Anterior cingulate cortex (tissue), 58 donors: Measurements from ENCODE around the gene NDUFA8.

Experiments used
- DNase-seq, 58 donors: peaks; one replicate each; lab custom pipeline; 2025; lab: John Stamatoyannopoulos, UW

The NDUFA8 gene

DNA sequence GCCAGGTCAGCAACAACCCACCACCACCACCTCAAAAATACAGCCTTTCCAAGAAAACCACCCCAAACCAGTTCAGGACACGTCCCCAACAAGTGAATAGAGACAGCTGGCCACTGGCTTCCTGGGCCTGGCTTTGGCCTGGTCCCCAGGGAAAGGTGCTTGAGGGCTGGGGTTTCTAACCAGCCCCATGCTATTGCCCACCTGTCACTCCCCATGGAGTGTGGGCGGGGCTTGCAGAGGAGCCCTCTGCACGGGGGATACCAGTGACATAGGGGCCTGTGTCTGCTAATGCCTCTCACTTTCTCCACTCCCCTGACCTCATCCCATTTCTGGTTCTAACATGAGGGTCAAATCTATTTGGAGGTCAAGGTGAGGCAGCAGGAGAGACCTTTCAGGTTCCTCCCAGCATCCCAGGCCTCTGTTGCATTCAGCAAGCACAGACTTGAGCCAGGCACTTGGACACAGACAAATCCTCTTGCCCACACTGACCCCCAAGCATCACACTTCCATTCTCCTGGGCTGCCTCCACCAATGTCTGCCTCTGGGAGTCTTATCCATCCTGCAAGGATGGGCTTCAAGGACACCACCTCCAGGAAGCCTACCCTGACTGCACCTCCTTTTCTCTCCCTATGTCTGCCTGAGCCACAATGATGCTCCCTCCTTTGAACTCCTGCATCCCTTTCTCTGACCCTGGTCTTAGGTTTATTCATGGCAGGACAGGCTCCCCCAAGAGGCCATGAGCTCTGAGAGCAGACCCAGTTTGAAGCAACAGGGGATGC lies 50.4 kb downstream of the NDUFA8 start:
- DNase-seq = no peak

DNA sequence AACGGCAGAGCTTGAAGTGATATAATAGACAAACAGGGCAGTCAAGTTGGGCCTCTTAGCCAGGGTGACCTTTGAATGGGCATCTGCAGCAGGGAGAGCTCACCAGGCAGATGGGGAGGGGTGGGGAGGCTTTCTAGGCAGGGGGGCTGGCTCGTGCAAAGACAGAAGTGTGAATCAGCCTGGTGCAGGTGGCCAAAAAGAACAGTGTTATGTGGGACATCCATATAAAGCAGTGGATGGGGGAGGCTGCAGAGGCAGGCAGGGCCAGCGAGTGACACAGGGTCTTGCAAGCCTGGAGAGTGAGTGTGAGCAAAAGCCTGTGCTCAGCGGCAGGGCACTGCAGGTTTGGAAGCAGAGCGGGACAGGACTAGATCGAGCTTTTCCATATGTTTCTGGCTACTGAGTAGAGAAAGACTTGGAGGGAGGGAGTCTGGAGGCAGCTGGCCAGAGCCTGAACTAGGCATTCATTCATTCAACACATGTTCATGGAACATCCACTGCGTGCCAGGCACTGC lies 52.2 kb downstream of the NDUFA8 start:
- DNase-seq = peak in 11 of 58 donors; percentile 28 to 60 (median 33)

DNA sequence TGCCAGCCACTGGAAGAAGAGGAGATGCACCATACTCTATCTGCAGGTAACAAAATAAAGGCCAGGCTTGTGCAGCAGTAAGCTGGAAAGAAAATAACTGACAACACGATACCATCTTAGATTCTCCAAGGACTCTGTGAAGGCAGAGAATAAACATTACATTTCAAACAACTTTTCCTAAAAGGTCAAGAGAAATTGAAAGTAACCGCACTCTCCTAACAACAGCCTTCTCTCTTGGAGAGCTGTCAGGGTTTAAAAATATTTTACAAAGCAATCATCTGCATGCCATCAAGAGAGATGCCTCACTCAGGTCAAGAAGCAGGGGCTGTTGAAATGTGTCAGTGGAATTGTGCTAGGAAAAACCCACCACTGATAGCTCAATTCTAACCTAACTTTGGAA lies 53.0 kb downstream of the NDUFA8 start:
- DNase-seq = no peak

DNA sequence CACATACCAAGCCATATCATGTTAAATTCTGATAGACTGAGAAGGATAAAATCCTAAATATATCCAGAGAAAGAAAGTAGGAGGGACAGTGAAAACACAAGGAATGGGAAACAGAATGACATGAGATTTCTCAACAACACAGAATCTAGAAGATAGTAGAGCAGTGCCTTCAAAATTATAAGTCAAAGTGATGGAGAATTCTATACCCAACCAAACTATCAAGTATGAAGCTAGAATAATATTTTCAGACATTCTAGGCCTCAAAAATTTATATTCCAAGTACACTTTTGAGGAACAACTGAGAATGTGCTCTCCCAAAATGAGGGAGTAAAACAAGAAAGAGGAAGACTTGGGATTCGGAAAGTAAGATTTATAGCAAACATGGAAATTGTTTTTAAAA lies 55.6 kb downstream of the NDUFA8 start:
- no peak for DNase-seq

DNA sequence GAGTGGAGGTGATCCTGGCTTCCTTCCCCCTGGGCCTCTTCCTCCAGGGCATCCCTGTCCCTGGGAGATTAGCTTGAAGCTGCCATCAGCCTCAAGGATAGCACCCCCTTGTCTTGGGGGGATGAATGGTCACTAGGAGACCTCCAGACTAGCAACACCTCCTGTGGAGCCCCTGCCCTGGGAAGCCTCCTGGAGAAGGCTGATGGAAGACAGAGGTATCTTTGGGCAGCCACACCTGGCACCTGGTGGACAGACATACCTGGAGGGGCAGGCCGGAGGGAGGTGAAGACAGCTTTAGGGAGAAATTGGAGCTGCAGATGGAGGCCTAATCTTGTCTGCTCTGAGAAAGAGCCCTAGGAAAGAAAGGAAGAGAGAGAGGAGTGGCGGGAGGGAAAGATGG lies 57.4 kb downstream of the NDUFA8 start:
- no peak for DNase-seq

DNA sequence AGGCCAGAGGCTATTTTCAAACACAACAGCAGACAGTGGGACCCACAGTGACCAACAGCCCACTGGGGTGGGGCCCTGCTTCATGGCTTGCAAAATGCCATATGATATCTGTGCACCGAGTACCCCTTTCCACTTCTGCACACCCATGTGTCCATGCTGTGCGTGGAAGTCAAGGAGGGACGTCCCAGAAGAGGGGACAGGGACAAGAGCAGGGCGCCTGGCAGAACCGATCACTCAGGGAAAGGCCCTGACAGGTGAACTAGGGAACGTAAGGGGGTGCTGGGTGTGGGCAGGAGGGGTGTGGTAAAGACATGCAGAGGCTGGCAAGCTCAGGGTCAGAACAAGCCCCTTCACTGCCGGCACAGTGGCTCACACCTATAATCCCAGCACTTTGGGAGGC lies 58.8 kb downstream of the NDUFA8 start:
- DNase-seq = no peak

DNA sequence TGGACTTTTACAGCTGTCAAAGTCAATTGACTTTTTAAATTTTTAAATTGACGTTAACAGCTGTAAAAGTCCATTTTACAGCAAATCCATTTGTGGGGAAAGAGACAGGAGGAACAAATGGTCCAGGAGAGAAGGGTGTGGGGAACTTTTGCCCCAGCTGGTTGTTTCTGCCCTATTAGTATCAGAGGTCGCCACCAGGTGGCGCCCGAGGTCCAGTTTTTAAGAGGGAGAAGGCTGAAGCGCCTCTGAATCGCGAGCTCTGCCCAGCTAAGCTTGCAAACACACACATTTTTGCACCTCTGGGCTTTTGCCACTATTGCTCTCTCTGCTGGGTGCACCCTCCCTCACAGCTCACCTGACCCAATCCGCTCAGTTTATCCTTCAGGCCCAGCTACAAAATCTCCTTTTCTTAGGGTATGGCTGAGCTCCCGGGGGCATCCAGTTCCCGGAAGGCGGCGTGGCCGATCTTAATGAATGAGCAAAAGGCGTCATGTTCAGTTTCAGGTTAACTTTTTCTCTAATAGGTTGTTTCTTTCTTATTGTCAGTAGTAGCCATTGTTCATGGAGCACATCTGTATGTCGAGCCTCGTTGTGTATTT lies 60.2 kb downstream of the NDUFA8 start:
- DNase-seq = peak in 56 of 58 donors; percentile 11 to 90 (median 62)

DNA sequence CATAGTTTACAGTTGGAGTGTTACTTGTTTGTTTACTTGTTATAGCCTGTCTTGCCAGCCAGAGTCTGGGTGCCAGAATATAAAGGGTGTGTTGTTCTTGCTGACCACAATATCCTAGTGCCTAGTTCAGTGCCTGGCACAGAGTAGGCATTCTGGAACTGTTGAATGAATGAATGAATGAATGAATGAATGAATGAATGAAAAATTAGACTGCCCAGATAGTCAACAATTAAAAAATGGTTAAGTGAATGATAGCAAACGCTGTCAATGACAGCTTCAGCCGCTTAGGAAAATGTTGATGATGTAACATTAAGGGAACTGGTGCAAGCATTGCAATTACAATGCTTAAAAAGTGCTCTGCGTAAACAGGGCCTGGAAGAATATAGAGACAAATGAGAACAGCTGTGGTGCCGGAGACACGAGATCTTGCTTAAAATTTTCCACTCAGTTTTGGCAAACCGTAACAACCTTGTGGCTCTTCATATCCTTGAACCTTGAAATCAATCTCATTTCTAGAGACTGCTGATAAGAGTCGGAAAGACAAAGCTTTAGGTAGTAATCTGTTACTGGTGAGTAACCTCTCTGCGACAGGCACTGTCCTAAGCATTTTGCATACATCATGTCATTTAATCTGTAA lies 61.8 kb downstream of the NDUFA8 start:
- no peak for DNase-seq

DNA sequence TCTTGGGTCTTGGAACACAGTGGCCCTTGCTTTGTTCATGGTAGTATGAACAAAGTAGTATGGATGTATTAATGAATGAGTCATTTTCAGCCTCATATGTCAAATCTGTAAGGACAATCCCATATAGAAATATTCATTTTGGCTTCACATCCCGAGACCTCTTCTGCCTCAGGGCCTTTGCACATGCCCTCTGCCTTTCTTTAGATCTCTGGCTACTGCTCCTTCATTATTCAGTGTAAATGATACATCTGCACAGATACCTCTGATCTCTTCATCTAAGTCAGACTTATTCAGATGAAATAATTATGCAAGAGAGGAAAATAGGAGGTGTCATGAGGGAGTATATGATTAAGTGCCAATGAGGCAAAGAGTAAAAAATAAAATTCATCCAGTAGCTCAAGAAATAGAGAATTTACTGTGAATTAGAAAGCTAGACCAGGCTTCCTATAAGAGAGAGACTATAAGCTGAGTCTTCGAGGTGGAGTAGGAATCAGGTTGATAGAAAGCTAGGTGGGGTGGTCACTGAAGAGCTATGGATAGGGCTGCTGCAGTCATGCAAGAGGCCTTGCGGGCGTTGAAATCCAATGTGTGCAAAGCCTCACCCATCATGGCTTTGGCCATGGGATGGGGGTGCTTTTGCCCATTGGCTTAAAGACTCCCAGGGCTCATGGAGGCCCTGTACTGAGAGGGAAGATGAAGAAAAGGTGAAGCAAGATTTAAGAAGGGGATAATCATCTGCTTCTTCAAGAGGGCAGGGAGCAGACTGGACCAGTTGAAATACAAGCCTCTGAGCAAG lies 62.8 kb downstream of the NDUFA8 start:
- no peak for DNase-seq

DNA sequence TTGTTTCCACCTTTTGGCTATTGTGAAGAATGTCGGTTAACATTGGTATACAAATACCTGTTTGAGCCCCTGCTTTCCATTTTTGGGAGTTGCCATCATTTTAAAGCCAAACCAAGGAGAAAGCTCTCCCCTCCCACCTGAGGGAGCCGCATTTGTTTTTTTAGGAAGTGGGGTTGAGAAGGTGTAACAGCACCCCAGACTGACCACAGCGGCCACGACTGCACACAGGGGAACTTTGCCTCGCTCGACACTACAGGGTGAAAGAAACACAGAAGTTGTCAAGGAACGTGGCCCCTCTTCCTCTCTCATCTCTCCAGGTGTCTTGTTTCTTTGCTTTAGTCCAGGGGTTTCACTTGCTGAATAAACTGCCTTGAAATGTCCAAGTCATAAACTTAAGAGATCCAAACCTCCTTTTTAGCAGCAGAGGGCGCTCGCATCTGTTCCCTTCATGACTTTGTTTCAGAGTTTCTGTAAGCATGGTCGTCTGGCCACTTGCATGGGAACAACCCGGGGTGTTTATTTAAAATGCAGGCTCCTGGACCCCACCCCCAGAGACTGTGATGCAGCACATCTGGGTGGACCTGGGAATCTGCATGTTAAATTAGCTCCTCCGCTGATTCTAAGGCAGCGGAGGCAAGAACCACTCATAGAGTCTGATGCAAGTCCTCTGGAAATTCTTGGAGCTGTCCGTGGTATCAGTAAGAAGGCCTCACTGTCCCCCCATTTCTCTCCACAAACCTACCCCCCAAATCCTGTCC lies 64.4 kb downstream of the NDUFA8 start:
- DNase-seq = peak in 17 of 58 donors; percentile 13 to 70 (median 31)
